ENCODE data around the gene GAR1. TPM values are rescaled to one million over a fixed set of nuclear protein-coding genes. Genes with fewer than 3 reads are reported as not detected.
A peak's percentile ranks its signal among the peaks of the same experiment; 100 is the strongest.

GAR1 gene
- total RNA-seq, 2 experiments from 2014 or later: 36.4 to 42.1 TPM

- no peak for ATAC-seq
- intact Hi-C loops (cut with micrococcal nuclease): no loop called here
- Mint-ChIP-seq H3K9me3 (no peaks in the 10 kb centered on the region), H3K27ac (no peak overlapping the region), H3K36me3 (ENCODE audit: low read depth) (peaks cover 4% of the 10 kb centered on the region), H3K27me3 (no peaks in the 10 kb centered on the region), H3K4me1 (ENCODE audit: low read depth) (peaks cover 4% of the 10 kb centered on the region), H3K4me3 (no peak overlapping the region)
- CTCF ChIA-PET: no interaction called here
- DNase-seq: no peak
- POLR2A ChIA-PET: interaction anchor here (0.7 kb wide), 1 partner anchor 39 kb away, joined by 3 read pairs; no protein-coding TSS in a partner anchor
- TF ChIP-seq, protein P1, sequence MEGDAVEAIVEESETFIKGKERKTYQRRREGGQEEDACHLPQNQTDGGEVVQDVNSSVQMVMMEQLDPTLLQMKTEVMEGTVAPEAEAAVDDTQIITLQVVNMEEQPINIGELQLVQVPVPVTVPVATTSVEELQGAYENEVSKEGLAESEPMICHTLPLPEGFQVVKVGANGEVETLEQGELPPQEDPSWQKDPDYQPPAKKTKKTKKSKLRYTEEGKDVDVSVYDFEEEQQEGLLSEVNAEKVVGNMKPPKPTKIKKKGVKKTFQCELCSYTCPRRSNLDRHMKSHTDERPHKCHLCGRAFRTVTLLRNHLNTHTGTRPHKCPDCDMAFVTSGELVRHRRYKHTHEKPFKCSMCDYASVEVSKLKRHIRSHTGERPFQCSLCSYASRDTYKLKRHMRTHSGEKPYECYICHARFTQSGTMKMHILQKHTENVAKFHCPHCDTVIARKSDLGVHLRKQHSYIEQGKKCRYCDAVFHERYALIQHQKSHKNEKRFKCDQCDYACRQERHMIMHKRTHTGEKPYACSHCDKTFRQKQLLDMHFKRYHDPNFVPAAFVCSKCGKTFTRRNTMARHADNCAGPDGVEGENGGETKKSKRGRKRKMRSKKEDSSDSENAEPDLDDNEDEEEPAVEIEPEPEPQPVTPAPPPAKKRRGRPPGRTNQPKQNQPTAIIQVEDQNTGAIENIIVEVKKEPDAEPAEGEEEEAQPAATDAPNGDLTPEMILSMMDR (IDR thresholded peaks at IDR 0.05): no peak
Measured at GRCh38 chr4:109810552-109811387, 4.8 kb upstream of the GAR1 start.

GRCh38 chr4:109811707-109812106 is 3.9 kb upstream of the GAR1 start:
- TF ChIP-seq, protein P1 (IDR thresholded peaks at IDR 0.05): no peak
- POLR2A ChIA-PET: no interaction called here
- CTCF ChIA-PET: no interaction called here
- peaks cover 9% of the 10 kb centered on the region for H3K4me1 Mint-ChIP-seq (ENCODE audit: low read depth)
- H3K9me3 Mint-ChIP-seq: no peaks in the 10 kb centered on the region
- H3K4me3 Mint-ChIP-seq: no peak overlapping the region
- peaks cover 12% of the 10 kb centered on the region for H3K36me3 Mint-ChIP-seq (ENCODE audit: low read depth)
- no peak overlapping the region for H3K27ac Mint-ChIP-seq
- intact Hi-C loops (cut with micrococcal nuclease): no loop called here
- H3K27me3 Mint-ChIP-seq: no peaks in the 10 kb centered on the region
- ATAC-seq (no peak), DNase-seq (no peak)

- Mint-ChIP-seq H3K4me1 (ENCODE audit: low read depth) (peaks cover 50% of the 10 kb centered on the region), H3K27me3 (no peaks in the 10 kb centered on the region), H3K4me3 (peak overlapping the region; percentile 95), H3K27ac (peak overlapping the region; percentile 98), H3K9me3 (no peaks in the 10 kb centered on the region), H3K36me3 (ENCODE audit: low read depth) (peaks cover 48% of the 10 kb centered on the region)
- DNase-seq (peak; percentile 67), ATAC-seq (peak; percentile 2)
- intact Hi-C loops (cut with micrococcal nuclease): loop anchor here (5.0 kb wide), 1 partner anchor 394 kb away; no protein-coding TSS in a partner anchor
- POLR2A ChIA-PET: interaction anchor here (0.6 to 1.2 kb wide), 2 partner anchors 85 to 105 kb away, joined by 3 read pairs; no protein-coding TSS in a partner anchor
- TF ChIP-seq, protein P1 (IDR thresholded peaks at IDR 0.05): no peak
- CTCF ChIA-PET: interaction anchor here (1.1 to 2.5 kb wide), 5 partner anchors 9 to 383 kb away, joined by 3 to 17 read pairs (median 8); partner anchors contain the start of genes CASP6, RRH and SEC24B
Measured at GRCh38 chr4:109816082-109816442, 500 bp downstream of the GAR1 start.

DNA sequence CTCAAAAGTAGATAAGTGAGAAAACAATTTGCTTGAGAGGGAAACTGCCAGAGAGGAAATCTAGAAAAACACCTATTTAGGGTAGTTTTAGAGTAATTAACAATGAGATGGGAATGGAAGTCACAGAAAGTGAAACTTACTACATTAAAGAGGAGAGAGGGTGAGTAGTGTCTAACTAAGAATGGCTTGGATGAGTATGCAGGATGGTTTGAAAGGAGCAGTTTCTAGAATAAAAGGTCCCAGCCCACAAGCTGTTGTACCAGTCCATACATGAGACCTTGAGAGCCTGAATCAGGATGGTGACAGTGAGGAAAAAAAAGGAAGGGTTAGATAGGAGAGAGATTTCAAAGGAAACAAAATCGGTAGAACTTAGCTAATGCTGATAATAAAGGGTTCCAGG is 1.3 kb downstream of the GAR1 start:
- ATAC-seq: no peak
- ChIA-PET POLR2A (interaction anchor here (1.2 kb wide), 1 partner anchor 86 kb away, joined by 3 read pairs; no protein-coding TSS in a partner anchor), CTCF (interaction anchor here (1.8 to 2.5 kb wide), 3 partner anchors 10 to 384 kb away, joined by 8 to 17 read pairs (median 14); partner anchors contain the start of genes CASP6, RRH and SEC24B)
- Mint-ChIP-seq H3K36me3 (ENCODE audit: low read depth) (peaks cover 54% of the 10 kb centered on the region), H3K27me3 (no peaks in the 10 kb centered on the region), H3K4me3 (peak overlapping the region; percentile 95), H3K27ac (peak overlapping the region; percentile 98), H3K9me3 (no peaks in the 10 kb centered on the region), H3K4me1 (ENCODE audit: low read depth) (peaks cover 57% of the 10 kb centered on the region)
- intact Hi-C loops (cut with micrococcal nuclease): loop anchor here (5.0 kb wide), 1 partner anchor 395 kb away; no protein-coding TSS in a partner anchor
- TF ChIP-seq, protein P1 (IDR thresholded peaks at IDR 0.05): no peak
- DNase-seq: no peak

DNA sequence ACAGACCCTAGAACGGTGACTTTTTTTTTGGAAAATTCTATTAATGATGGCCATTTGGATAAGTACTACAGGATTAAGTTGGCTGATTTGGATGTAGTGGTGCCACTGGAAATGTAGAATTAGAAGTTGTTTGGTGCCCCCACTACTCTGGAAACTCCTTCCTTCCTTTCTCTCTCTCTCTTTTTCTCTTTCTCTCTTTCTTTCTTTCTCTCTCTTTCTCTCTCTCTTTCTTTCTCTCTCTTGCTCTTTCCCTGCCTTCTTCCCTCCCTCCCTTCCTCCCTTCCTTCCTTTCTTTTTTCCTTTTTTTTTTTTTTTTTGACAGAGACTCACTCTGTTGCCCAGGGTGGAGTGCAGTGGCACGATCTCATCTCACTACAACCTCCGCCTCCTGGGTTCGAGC is 2.7 kb downstream of the GAR1 start:
- ChIA-PET CTCF (interaction anchor here (2.5 kb wide), 1 partner anchor 8 kb away, joined by 17 read pairs; the partner anchor contains the start of gene RRH), POLR2A (no interaction called here)
- H3K27ac Mint-ChIP-seq: peak overlapping the region; percentile 51
- TF ChIP-seq, protein P1 (IDR thresholded peaks at IDR 0.05): no peak
- intact Hi-C loops (cut with micrococcal nuclease): loop anchor here (5.0 kb wide), 1 partner anchor 396 kb away; no protein-coding TSS in a partner anchor
- no peak overlapping the region for H3K4me3 Mint-ChIP-seq
- DNase-seq (no peak), ATAC-seq (no peak)
- H3K9me3 Mint-ChIP-seq: no peaks in the 10 kb centered on the region
- H3K27me3 Mint-ChIP-seq: no peaks in the 10 kb centered on the region
- peaks cover 62% of the 10 kb centered on the region for H3K4me1 Mint-ChIP-seq (ENCODE audit: low read depth)
- peaks cover 62% of the 10 kb centered on the region for H3K36me3 Mint-ChIP-seq (ENCODE audit: low read depth)

Data from activated CD8-positive, alpha-beta T cell treated with anti-CD3 and anti-CD28 coated beads for 36 hours (primary cell).